Astrocyte of the hippocampus (primary cell): ENCODE measurements around the gene DPP6.
"Not testable (repeated sequence)": the region's sequence is repeated elsewhere in the genome, so short reads cannot be mapped to it uniquely, and the experiment has no call there.

Experiments
- DNase-seq: peaks from one replicate; pipeline ENCODE4 v3.0.0; 2011; ENCODE audit warnings: low read depth, low spot score

DPP6 gene

DNA sequence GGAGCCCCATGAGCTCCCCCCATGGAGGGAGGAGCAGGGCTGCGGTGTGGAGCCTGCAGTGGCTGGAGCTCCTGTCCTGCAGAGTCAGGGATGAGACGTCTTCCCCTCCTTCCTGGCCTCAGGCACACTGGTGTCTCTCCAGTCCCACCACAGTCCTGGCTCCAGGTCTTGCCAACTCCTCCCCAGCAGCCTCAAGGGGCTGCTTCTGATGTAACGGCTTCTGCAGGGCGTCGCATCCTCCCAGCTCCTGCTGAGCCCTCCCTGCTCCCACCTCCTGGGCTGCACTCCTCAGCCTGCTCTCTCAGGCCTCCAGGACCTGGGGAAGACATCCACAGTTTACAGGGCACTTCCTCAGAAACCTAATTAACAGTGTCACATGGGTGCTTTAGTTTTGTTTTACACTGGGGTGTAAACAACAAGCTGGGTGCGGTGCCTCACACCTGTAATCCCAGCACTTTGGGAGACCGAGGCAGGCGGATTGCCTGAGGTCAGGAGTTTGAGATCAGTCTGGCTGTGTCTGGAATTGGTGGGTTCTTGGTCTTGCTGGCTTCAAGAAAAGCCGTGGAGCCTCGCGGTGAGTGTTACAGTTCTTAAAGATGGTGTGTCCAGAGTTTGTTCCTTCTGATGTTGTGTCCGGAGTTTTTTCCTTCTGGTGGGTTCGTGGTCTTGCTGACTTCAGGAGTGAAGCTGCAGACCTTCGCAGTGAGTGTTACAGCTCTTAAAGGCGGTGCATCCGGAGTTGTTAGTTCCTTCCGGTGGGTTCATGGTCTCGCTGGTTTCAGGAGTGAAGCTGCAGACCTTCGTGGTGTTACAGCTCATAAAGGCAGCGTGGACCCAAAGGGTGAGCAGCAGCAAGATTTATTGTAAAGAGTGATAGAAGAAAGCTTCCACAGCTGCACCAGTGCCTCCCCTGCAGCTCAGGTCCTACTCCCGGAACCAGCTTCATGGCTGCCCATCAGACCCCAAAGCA is 855.7 kb downstream of the DPP6 start:
- DNase-seq, result no peak

DNA sequence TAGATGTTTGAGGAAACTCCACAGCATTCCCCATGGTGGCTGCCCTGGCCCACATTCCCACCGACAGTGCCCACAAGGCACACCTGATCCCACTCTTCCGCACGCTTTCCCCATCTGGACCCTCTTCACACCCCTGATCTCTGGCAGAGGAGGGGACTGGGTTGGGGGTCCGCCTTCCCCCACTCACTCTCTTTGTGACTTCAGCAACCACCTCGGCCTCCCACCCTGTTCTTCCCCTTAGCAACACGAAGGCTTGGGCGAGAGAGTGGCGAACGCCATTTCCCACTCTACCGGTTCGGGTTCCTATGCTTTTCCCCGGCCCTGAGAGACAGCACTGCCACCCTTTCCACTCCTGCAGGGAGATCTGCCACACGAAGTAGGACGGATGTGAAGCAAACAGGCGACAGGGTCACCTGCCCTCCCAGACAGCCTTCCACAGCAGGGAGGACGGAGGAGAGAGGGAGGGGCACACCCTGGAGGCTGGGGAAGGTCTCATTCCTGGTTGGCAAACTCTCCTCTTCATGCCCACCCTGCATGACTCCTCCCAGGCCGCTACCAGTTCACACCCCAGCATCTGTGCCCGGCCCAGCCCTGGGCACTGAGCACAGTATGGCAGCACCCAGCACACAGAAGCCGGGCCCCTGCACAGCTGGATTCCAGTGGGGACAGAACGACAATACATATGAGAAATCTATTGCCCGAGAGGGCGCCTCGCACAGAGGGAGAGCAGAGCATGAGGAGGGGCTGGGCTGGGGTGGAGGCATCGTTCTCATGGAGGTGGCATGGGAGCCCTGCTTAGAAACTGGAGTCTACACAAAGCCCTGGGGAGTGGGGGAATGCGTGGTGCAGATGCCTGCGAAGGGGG is 857.3 kb downstream of the DPP6 start:
- no peak for DNase-seq

DNA sequence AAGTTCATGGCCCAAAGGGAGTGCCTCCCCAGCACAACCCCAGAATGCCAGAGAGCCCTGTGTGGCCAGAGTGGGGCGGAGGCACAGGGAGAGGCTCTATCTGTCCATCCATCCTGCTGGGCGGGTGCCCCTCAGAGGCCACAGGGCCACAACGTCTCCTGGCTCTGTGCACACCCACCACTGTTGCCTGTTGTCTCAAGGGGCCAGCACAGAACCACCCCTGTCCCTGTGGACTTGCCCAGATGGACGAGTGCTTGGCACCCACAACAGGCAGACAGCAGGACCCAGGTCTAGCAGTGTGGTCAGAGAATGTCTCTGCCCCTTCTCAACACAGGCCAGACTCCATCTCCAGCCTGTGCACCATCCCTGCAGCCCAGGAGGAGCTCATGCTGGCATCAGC is 857.9 kb downstream of the DPP6 start:
- no peak for DNase-seq

DNA sequence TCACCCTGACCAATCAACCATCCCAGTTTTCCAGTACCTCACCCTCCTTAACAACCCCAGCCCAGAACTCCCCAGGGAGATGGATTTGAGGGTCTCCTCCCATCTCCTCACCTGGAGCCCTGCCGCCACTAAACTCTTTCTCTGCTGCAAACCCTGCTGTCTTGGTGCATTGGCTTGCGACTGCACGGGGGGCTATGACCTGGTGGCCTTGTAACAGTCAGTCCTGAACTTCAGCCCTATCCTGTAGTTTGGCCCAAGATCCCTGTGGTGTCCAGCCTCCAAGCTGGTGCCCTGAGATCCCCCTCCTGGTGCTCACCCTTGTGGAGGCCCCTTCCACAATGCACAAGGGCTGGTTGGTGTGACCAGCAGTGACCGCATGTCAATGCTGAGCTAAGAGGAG is 858.8 kb downstream of the DPP6 start:
- DNase-seq, result no peak

GRCh38 chr7:154911411-154911810 is 859.2 kb downstream of the DPP6 start:
- no peak for DNase-seq

DNA sequence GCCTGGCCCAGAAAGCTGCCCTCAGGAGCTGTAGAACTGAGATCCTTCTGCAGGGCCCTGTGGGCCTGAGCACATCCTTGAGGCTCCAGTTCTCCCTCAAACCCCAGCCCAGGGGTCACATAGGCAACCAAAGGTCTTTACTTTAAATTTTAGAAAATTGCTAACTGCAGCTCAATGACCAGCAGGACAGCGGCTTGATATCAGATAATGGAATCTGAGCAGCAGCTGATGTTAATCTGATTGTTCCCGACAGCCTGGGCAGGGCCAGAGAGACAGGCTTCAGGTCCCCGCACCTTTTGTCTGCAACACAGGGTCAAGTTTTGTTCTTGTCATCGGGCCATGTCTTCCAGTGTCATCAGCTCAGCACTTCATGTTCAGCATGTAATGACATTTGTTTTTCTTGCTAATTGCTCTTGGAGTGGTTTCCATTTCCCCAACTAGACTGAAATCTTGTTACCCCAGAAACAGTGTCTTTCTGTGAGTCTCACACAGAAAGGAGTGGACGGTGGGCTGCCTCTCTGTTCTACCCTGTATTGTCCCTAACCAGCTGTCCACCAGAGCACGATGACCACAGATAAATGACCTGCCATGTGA is 859.8 kb downstream of the DPP6 start:
- no peak for DNase-seq

- no peak for DNase-seq
Observed at GRCh38 chr7:154912871-154913637, 860.9 kb downstream of the DPP6 start.

DNA sequence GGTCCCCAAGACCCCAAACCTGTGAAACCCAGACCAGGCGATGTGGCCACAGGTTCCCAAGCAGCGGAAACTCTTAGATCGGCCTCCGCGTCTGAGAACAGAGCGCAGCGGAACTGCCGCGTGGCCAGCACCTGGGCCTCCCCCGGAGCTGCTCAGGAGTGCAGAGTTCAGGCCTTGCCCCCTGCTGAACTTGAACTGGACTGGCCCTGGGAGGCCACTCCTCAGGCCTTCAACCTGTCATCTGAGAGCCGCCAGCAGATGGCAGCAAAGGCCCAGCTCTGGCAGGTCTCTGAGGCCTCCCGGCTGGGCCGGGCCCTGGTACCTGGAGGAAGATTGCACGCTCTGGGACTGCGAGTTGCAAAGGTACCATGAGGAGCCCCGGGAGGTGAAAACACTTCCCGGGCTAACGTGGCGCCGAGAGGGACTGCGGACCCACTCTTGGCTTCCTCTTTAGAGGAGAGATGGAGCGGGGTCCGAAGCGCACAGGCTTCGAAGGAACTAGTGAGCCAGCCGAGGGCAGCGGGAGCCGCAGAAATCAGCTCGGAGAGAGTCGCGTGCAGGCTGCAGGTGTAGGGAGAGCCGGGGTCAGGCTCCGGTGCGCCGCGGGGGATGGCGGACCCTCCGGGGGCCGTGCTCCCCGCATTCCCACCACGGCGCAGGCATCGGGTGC is 861.6 kb downstream of the DPP6 start:
- peak; percentile 89 for DNase-seq

GRCh38 chr7:154914308-154914995 is 862.3 kb downstream of the DPP6 start:
- no peak for DNase-seq

DNA sequence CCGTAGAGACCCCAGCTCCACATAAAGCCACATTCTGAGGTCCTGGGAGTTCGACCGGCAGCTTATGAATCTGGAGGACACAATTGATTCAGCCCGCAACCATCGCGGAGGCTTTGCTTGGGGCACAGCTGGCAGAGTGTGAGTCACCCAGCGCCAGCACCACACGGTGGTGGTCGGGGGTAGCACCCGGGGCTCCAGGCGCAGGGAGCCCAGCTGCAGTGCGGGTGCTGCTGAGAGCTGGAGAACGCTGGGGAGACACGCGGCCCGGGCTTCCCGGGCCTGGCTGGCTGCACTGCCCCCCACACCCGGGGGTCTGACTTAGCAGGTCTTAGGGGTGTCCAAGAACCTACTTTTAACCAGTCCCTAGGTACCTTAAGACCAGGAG is 862.8 kb downstream of the DPP6 start:
- DNase-seq, result peak; percentile 14

DNA sequence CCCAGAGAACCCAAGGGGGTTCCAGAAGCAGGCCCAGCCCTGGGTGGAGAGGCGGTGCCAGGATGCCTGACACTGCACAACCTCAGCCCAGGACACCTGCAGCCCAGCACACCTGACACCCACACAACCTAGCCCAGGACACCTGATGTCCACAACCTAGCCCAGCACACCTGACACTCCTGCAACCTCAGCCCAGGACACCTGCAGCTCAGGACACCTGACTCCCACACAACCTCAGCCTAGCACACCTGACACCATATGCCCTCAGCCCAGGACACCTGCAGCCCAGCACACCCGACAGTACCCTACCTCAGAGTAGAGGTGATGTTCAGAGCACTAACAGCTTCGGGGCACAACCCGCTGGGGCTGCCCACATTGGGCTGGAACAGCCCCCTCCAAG is 863.4 kb downstream of the DPP6 start:
- no peak for DNase-seq

DNA sequence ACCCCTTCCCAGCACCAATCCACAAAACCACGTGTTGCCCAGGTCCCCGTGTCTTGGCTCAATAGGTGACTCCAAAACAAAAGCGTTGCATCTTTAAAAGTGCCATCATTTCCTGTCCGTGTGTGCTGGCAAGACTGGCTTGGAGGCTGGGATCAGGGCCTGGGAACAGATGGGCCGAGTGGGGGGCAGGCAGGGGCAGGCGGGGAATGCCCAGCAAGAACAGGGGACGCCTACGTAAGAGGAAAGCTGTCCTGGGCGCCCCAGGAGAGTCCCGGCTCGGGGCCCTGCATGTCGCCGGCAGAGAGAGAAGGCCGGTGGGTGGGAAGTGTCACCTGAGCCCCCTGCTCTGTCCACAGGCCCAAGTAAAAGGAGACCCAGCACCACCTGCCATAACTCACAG is 864.2 kb downstream of the DPP6 start:
- no peak for DNase-seq

- no peak for DNase-seq
Observed at GRCh38 chr7:154916856-154917807, 864.9 kb downstream of the DPP6 start.

- no peak for DNase-seq
Observed at GRCh38 chr7:154917808-154918160, 865.6 kb downstream of the DPP6 start.

- no peak for DNase-seq
Observed at GRCh38 chr7:154918266-154918665, 866.1 kb downstream of the DPP6 start.

GRCh38 chr7:154918741-154919140 is 866.5 kb downstream of the DPP6 start:
- DNase-seq, result no peak

DNA sequence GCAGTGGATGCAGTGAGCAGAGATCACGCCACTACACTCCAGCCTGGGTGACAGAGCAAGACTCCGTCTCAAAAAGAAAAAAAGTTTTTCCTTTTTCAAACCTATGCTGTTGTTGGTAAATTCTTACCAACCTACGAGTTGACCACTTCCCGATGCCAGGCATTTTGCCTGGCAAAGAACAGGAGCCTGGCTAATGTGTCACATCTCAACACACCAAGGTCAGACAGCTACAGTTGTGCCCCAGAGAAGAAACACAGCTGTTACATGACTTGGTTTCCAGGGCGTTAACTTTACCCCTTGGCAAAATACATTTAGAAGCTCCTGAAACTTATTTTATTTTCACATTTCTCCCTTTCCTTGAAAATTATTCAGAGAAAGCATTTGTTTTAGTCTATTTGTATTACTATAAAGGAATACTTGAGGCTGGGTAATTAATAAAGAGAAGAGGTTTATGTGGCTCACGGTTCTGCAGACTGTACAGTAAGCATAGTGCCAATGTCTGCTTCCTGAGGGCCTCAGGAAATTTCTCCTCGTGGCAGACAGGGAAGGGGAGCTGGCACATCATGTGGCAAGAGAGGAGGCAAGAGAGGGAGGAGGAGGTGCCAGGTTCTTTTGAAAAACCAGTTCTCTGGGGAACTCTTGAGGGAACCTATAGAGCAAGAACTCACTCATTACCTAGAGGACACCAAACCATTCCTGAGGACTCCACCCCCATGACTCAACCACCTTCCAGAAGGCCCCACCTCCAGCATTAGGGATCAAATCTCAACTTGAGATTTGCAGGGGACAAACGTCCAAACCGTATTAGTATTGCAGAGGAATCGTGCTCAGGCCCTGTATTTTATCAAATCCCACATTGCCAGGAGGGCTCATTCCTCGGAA is 867.4 kb downstream of the DPP6 start:
- no peak for DNase-seq

DNA sequence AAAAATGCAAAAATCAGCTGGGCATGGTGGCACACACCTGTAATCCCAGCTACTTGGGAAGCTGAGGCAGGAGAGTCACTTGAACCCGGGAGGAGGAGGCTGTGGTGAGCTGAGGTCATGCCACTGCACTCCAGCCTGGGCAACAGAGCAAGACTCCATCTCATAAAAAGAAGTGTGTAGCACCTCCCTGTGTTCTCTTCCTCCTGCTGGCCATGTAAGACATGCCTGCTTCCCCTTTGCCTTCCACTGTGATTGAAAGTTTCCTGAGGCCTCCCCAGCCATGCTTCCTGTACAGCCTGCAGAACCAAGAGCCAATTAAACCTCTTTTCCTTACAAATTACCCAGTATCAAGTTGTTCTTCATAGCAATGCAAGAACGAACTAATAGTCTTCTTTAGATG is 870.3 kb downstream of the DPP6 start:
- DNase-seq, result not testable (repeated sequence)
